Cerebellar nuclear complex (tissue), 1 donor: ENCODE data around the gene KCNE1.

Source experiments
- DNase-seq, 2 experiments: peaks; one replicate each; lab custom pipeline; 2025; lab: John Stamatoyannopoulos, UW

KCNE1 gene

GRCh38 chr21:34535886-34536285 lies 23.9 kb upstream of the KCNE1 start:
- no peak for DNase-seq

- DNase-seq, result no peak
Measured at GRCh38 chr21:34534522-34534921, 22.5 kb upstream of the KCNE1 start.

GRCh38 chr21:34533938-34534337 lies 21.9 kb upstream of the KCNE1 start:
- DNase-seq, result no peak

GRCh38 chr21:34531399-34531798 lies 19.4 kb upstream of the KCNE1 start:
- DNase-seq, result no peak

GRCh38 chr21:34530261-34530660 lies 18.3 kb upstream of the KCNE1 start:
- no peak for DNase-seq

GRCh38 chr21:34528131-34528561 lies 16.1 kb upstream of the KCNE1 start:
- DNase-seq, result no peak

- DNase-seq, result no peak
Measured at GRCh38 chr21:34526618-34527290, 14.7 kb upstream of the KCNE1 start.

GRCh38 chr21:34526241-34526617 lies 14.2 kb upstream of the KCNE1 start:
- DNase-seq, result no peak

- DNase-seq, result no peak
Measured at GRCh38 chr21:34524646-34525601, 12.9 kb upstream of the KCNE1 start.

- DNase-seq, result no peak
Measured at GRCh38 chr21:34523019-34523555, 11.1 kb upstream of the KCNE1 start.

- no peak for DNase-seq
Measured at GRCh38 chr21:34522284-34522683, 10.3 kb upstream of the KCNE1 start.

GRCh38 chr21:34521561-34521960 lies 9.6 kb upstream of the KCNE1 start:
- no peak for DNase-seq

- DNase-seq, result no peak
Measured at GRCh38 chr21:34520764-34521508, 8.9 kb upstream of the KCNE1 start.

GRCh38 chr21:34520281-34520680 lies 8.3 kb upstream of the KCNE1 start:
- DNase-seq, result no peak

GRCh38 chr21:34519694-34520093 lies 7.7 kb upstream of the KCNE1 start:
- no peak for DNase-seq

- DNase-seq, result no peak
Measured at GRCh38 chr21:34519016-34519415, 7.0 kb upstream of the KCNE1 start.

- DNase-seq, result no peak
Measured at GRCh38 chr21:34518301-34518700, 6.3 kb upstream of the KCNE1 start.

- no peak for DNase-seq
Measured at GRCh38 chr21:34517491-34518245, 5.7 kb upstream of the KCNE1 start.

GRCh38 chr21:34517039-34517438 lies 5.0 kb upstream of the KCNE1 start:
- DNase-seq, result no peak

- DNase-seq, result no peak
Measured at GRCh38 chr21:34514576-34515115, 2.6 kb upstream of the KCNE1 start.

GRCh38 chr21:34513129-34513675 lies 1.2 kb upstream of the KCNE1 start:
- DNase-seq, result no peak
